PFSK-1 (cell line): ENCODE data around the gene PERM1.

Source experiments
- FOXP2 ChIP-seq: optimal IDR thresholded peaks from 2 replicates; pipeline ENCODE3; 2011; ENCODE audit warnings: borderline replicate concordance, control low read depth, inconsistent platforms; ENCODE audit not compliant: insufficient read depth; ENCODE audit errors: extremely low read length, extremely low read depth
- POLR2AphosphoS5 ChIP-seq: IDR thresholded peaks from 2 replicates; pipeline ENCODE4 v1.6.1; 2012; ENCODE audit warnings: low read depth, mild to moderate bottlenecking, control low read depth, low read length, moderate library complexity
- SIN3A ChIP-seq: IDR thresholded peaks from 2 replicates; pipeline ENCODE4 v1.6.1; 2012; ENCODE audit warnings: mild to moderate bottlenecking, low read length, moderate library complexity, borderline replicate concordance; ENCODE audit not compliant: insufficient read depth
- TF ChIP-seq, protein P1 (sequence below), 2 experiments: IDR thresholded peaks; 2 replicates each; pipeline versions ENCODE4 v1.6.1 to v1.8.0; 2011 to 2012; ENCODE audit warnings: low read depth in 2 of 2, low read length in 2 of 2, control low read depth in 1 of 2, inconsistent platforms in 1 of 2, mild to moderate bottlenecking in 1 of 2, moderate library complexity in 1 of 2; ENCODE audit not compliant: insufficient read depth in 1 of 2

DNA sequence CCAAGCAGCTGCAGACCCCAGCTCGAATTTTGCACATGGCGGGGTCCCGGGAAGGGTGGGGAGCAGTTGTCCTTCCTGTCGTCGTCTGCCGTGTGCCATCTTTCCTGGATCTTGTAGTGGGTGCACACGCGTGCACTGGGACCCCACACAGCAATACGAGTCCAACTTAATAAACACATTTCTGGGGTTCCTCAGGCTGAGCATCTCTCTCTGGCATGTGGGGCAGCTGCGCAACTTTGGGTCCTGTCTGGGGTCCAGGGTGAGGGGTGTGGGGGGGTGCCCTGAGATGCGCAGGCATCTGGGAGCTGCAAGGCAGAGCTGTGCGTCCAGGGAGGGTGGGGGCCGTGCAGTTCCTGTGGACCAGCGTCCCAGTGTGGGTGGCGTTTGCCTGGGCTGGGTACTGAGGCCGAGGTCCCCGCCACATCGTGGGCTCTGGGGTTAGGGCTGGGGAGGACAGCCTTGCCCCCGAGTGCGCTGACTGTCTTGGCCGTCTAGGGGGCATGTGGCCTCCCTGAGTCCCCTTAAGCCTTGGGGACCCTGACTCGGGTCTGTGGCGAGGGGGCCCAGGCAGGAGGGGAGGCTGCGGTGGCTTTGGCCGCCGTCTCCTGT is 16.3 kb downstream of the PERM1 start:
- TF ChIP-seq SIN3A (no peak), POLR2AphosphoS5 (no peak), FOXP2 (no peak)
- TF ChIP-seq, protein P1, sequence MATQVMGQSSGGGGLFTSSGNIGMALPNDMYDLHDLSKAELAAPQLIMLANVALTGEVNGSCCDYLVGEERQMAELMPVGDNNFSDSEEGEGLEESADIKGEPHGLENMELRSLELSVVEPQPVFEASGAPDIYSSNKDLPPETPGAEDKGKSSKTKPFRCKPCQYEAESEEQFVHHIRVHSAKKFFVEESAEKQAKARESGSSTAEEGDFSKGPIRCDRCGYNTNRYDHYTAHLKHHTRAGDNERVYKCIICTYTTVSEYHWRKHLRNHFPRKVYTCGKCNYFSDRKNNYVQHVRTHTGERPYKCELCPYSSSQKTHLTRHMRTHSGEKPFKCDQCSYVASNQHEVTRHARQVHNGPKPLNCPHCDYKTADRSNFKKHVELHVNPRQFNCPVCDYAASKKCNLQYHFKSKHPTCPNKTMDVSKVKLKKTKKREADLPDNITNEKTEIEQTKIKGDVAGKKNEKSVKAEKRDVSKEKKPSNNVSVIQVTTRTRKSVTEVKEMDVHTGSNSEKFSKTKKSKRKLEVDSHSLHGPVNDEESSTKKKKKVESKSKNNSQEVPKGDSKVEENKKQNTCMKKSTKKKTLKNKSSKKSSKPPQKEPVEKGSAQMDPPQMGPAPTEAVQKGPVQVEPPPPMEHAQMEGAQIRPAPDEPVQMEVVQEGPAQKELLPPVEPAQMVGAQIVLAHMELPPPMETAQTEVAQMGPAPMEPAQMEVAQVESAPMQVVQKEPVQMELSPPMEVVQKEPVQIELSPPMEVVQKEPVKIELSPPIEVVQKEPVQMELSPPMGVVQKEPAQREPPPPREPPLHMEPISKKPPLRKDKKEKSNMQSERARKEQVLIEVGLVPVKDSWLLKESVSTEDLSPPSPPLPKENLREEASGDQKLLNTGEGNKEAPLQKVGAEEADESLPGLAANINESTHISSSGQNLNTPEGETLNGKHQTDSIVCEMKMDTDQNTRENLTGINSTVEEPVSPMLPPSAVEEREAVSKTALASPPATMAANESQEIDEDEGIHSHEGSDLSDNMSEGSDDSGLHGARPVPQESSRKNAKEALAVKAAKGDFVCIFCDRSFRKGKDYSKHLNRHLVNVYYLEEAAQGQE (IDR thresholded peaks at IDR 0.05; ENCODE audit: insufficient read depth in 1 of 2, low read depth in 2 of 2, low read length in 2 of 2) = no peak
